ENCODE measurements around the gene ZNF12.
"Not testable (repeated sequence)": the region's sequence is repeated elsewhere in the genome, so short reads cannot be mapped to it uniquely, and the experiment has no call there.

The ZNF12 gene

GRCh38 chr7:6691103-6691502 lies 15.6 kb downstream of the ZNF12 start:
- no peak for DNase-seq

- no peak for DNase-seq
Observed at GRCh38 chr7:6680146-6680545, 26.6 kb downstream of the ZNF12 start.

- no peak for DNase-seq
Observed at GRCh38 chr7:6675807-6676405, 30.8 kb downstream of the ZNF12 start.

- DNase-seq, result not testable (repeated sequence)
Observed at GRCh38 chr7:6670851-6671250, 35.9 kb downstream of the ZNF12 start.

- DNase-seq, result no peak
Observed at GRCh38 chr7:6658618-6659345, 48.0 kb downstream of the ZNF12 start.

- DNase-seq, result no peak
Observed at GRCh38 chr7:6656413-6656812, 50.3 kb downstream of the ZNF12 start.

- no peak for DNase-seq
Observed at GRCh38 chr7:6655636-6656385, 50.9 kb downstream of the ZNF12 start.

GRCh38 chr7:6654842-6655610 lies 51.7 kb downstream of the ZNF12 start:
- no peak for DNase-seq

- DNase-seq, result no peak
Observed at GRCh38 chr7:6654113-6654841, 52.5 kb downstream of the ZNF12 start.

- no peak for DNase-seq
Observed at GRCh38 chr7:6653071-6654003, 53.4 kb downstream of the ZNF12 start.

- DNase-seq, result no peak
Observed at GRCh38 chr7:6652446-6653011, 54.2 kb downstream of the ZNF12 start.

GRCh38 chr7:6651851-6652445 lies 54.8 kb downstream of the ZNF12 start:
- no peak for DNase-seq

GRCh38 chr7:6650521-6651011 lies 56.2 kb downstream of the ZNF12 start:
- no peak for DNase-seq

GRCh38 chr7:6650086-6650485 lies 56.7 kb downstream of the ZNF12 start:
- DNase-seq, result no peak

- DNase-seq, result no peak
Observed at GRCh38 chr7:6649241-6649961, 57.3 kb downstream of the ZNF12 start.

- no peak for DNase-seq
Observed at GRCh38 chr7:6648815-6649104, 58.0 kb downstream of the ZNF12 start.

- no peak for DNase-seq
Observed at GRCh38 chr7:6648066-6648814, 58.5 kb downstream of the ZNF12 start.

- DNase-seq, result no peak
Observed at GRCh38 chr7:6647541-6647940, 59.2 kb downstream of the ZNF12 start.

- DNase-seq, result no peak
Observed at GRCh38 chr7:6647080-6647479, 59.7 kb downstream of the ZNF12 start.
